DOHH2 (cell line): ENCODE data around the gene KRT85.
A peak's percentile ranks its signal among the peaks of the same experiment; 100 is the strongest.

Source experiments
- H3F3A ChIP-seq: fragments of 200-600 bp; sonication (generic), shearing (Covaris generic); 2 replicates; pipeline ENCODE4 v1.6.0; 2016; ENCODE audit warnings: antibody characterized with exemption, mild to moderate bottlenecking; ENCODE audit not compliant: control insufficient read depth, insufficient read depth
- H3K27ac ChIP-seq: fragments of 200-600 bp; sonication (generic); 2 replicates; pipeline ENCODE4 v1.5.1; 2014; ENCODE audit warnings: low read depth, mild to moderate bottlenecking, low read length, moderate library complexity
- H3K27me3 ChIP-seq: fragments of 200-600 bp; sonication (generic); 2 replicates; pipeline ENCODE4 v1.6.1; 2014; ENCODE audit warnings: mild to moderate bottlenecking, low read length, mixed read lengths; ENCODE audit not compliant: control insufficient read depth
- H3K36me3 ChIP-seq: fragments of 200-600 bp; sonication (generic); 2 replicates; pipeline ENCODE4 v1.6.1; 2014; ENCODE audit warnings: mild to moderate bottlenecking, low read length, moderate library complexity, mixed read lengths; ENCODE audit not compliant: control insufficient read depth
- H3K4me1 ChIP-seq: fragments of 200-600 bp; sonication (generic); 2 replicates; pipeline ENCODE4 v1.6.1; 2014; ENCODE audit warnings: mild to moderate bottlenecking, low read length, mixed read lengths; ENCODE audit not compliant: control insufficient read depth
- H3K4me2 ChIP-seq: fragments of 200-600 bp; sonication (generic); 2 replicates; pipeline ENCODE4 v1.6.0; 2014; ENCODE audit warnings: mild to moderate bottlenecking, low read length, moderate library complexity
- H3K4me3 ChIP-seq: fragments of 200-600 bp; sonication (generic); 2 replicates; pipeline ENCODE4 v1.5.1; 2014; ENCODE audit warnings: mild to moderate bottlenecking, low read length, mixed read lengths
- H3K79me2 ChIP-seq: fragments of 200-600 bp; sonication (generic); 2 replicates; pipeline ENCODE4 v1.6.1; 2014; ENCODE audit warnings: mild to moderate bottlenecking, low read length, mixed read lengths; ENCODE audit not compliant: control insufficient read depth
- H3K9me2 ChIP-seq: fragments of 200-600 bp; sonication (generic); replicated peaks from 2 replicates; pipeline ENCODE4 v1.6.1; 2014; ENCODE audit warnings: mild to moderate bottlenecking, low read length, mixed read lengths; ENCODE audit not compliant: control insufficient read depth
- H3K9me3 ChIP-seq: fragments of 200-600 bp; sonication (generic); 2 replicates; pipeline ENCODE4 v1.6.1; 2014; ENCODE audit warnings: antibody characterized with exemption, low read length, mixed read lengths; ENCODE audit not compliant: control insufficient read depth, insufficient read depth
- H4K20me1 ChIP-seq: fragments of 200-600 bp; sonication (generic); 2 replicates; pipeline ENCODE4 v1.6.0; 2014; ENCODE audit warnings: low read depth, mild to moderate bottlenecking, antibody characterized with exemption, low read length, moderate library complexity; ENCODE audit not compliant: control insufficient read depth, insufficient read depth
- EZH2phosphoT487 ChIP-seq: fragments of 200-600 bp; sonication (generic); IDR thresholded peaks from 2 replicates; pipeline ENCODE4 v1.6.1; 2017; ENCODE audit warnings: borderline replicate concordance, mild to moderate bottlenecking, antibody characterized with exemption, low read length, moderate library complexity, mixed read lengths
- TF ChIP-seq, protein P1 (sequence below): fragments of 200-600 bp; sonication (generic); IDR thresholded peaks from one replicate; pipeline ENCODE4 v1.5.1; 2014; ENCODE audit warnings: antibody characterized with exemption, mild to moderate bottlenecking, low read depth, low read length; ENCODE audit not compliant: poor library complexity, severe bottlenecking

The KRT85 gene

DNA sequence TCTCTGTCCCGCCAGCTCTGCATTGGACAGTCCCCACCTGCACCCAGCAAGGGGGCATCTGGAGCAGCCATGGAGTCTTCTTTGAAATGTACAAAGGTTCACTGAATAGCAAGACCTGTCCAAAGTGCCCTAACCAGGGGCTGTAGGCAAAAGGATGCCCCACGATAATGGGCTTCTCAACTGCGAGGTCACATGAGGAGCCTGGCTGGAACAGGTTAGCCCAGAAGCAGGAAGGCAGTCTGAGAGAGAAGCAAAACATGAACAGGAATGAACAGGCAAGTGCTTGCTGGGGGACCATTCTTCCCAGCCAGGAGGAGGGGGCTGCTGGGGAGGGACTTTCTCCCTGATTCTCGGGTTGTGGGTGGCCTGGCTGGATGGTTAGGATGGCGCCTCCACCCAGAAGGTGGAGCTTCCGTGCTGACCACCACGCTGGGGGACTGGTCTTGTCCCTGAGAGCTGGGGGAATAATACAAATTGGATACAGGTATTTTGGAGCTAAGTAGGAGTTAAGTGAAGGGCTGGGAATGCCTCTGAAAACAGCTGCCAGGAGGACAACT lies 7.1 kb downstream of the KRT85 start:
- H3K27ac ChIP-seq = no peak overlapping the region
- H3K9me2 ChIP-seq = no peaks in the 10 kb centered on the region
- H3K27me3 ChIP-seq = peaks cover 5% of the 10 kb centered on the region
- H3K4me1 ChIP-seq = peaks cover 24% of the 10 kb centered on the region
- H3F3A ChIP-seq = peaks cover 4% of the 10 kb centered on the region; the same call in 1 of the 2 replicates
- no peak overlapping the region for H3K4me2 ChIP-seq
- no peak overlapping the region for H3K4me3 ChIP-seq
- H3K79me2 ChIP-seq = no peaks in the 10 kb centered on the region
- 0 out of 2 replicates have a peak, but pooled peaks cover 5% of the 10 kb centered on the region for H4K20me1 ChIP-seq
- TF ChIP-seq, protein P1, sequence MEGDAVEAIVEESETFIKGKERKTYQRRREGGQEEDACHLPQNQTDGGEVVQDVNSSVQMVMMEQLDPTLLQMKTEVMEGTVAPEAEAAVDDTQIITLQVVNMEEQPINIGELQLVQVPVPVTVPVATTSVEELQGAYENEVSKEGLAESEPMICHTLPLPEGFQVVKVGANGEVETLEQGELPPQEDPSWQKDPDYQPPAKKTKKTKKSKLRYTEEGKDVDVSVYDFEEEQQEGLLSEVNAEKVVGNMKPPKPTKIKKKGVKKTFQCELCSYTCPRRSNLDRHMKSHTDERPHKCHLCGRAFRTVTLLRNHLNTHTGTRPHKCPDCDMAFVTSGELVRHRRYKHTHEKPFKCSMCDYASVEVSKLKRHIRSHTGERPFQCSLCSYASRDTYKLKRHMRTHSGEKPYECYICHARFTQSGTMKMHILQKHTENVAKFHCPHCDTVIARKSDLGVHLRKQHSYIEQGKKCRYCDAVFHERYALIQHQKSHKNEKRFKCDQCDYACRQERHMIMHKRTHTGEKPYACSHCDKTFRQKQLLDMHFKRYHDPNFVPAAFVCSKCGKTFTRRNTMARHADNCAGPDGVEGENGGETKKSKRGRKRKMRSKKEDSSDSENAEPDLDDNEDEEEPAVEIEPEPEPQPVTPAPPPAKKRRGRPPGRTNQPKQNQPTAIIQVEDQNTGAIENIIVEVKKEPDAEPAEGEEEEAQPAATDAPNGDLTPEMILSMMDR = no peak
- H3K9me3 ChIP-seq = no peaks in the 10 kb centered on the region
- no peaks in the 10 kb centered on the region for H3K36me3 ChIP-seq

DNA sequence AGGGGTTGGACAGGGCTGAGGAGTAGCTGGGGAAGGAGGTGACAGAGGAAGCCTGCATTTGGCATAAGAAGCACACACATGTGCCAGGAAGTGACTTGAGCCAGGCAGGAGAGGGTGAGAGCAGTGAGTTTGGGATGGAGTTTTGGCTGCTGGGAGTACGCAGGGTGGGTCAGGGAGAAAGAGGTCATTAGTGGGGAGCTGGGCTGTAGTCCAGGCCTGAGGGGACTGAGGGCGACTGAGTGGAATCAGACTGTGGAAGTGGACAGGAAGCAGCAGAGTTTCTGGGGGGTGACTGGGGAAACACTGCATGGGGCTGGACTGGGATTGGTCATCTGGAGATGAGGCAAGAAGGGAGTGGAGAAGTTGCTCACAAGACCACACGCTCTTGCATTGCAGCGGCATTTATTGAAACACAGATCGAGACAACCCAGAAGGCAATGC lies 7.6 kb downstream of the KRT85 start:
- H3K27me3 ChIP-seq = peaks cover 10% of the 10 kb centered on the region
- 0 out of 2 replicates have a peak, but pooled peaks cover 5% of the 10 kb centered on the region for H4K20me1 ChIP-seq
- H3K9me2 ChIP-seq = no peaks in the 10 kb centered on the region
- peaks cover 4% of the 10 kb centered on the region; the same call in 1 of the 2 replicates for H3F3A ChIP-seq
- peaks cover 24% of the 10 kb centered on the region for H3K4me1 ChIP-seq
- H3K4me2 ChIP-seq = no peak overlapping the region
- no peaks in the 10 kb centered on the region for H3K36me3 ChIP-seq
- no peaks in the 10 kb centered on the region for H3K9me3 ChIP-seq
- no peak overlapping the region for H3K27ac ChIP-seq
- no peak overlapping the region for H3K4me3 ChIP-seq
- TF ChIP-seq, protein P1 = no peak
- no peak for TF ChIP-seq EZH2phosphoT487
- H3K79me2 ChIP-seq = no peaks in the 10 kb centered on the region

DNA sequence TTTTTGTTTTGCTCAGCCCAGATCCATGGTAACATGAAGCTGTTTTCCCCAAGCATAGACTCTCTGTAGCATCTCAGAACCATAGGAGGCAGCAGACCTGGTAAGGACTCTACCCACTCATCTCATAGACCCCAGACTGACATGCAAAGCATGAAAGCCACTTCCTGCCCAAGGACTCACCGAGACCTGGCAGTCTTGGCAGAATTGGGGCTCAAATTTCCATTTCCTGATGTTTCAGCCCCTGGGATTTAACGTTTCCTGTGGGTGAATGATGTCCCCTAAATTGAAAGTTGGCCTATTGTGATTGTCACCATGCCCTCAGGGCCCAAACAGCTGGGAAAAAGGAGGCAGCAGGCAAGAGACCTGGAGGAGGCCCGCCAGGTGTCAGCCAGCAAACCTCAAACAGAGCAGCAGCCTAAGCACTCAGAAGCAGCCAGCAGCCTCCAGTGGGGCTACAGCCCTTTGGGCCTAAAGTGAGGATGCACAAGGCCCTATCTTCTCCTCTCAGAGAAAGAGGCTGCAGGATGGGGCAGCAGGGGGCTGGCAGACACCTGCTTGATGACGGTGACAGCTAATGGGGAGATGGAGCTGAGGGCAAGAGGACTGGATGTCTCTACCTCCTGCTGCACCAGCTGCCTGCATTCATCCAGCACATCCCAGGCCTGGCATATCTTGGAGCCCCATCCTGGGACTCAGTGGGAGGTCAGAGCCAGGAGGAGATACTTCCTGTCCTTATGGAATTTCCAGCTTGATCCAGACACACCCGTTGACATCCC lies 8.5 kb downstream of the KRT85 start:
- TF ChIP-seq, protein P1 = peak; percentile 50
- no peak for TF ChIP-seq EZH2phosphoT487
- Histone ChIP-seq H3K79me2 (no peaks in the 10 kb centered on the region), H3K36me3 (no peaks in the 10 kb centered on the region), H3K9me3 (no peaks in the 10 kb centered on the region), H3K4me3 (peak overlapping the region; percentile 52), H3F3A (peaks cover 4% of the 10 kb centered on the region; the same call in 1 of the 2 replicates), H3K4me1 (peaks cover 24% of the 10 kb centered on the region), H3K4me2 (peak overlapping the region; percentile 81), H3K27me3 (peaks cover 14% of the 10 kb centered on the region), H4K20me1 (0 out of 2 replicates have a peak, but pooled peaks cover 5% of the 10 kb centered on the region), H3K9me2 (no peaks in the 10 kb centered on the region), H3K27ac (peak overlapping the region; percentile 50)
